Measurements from ENCODE around the gene IFT80. TPM values are rescaled to one million over a fixed set of nuclear protein-coding genes. Genes with fewer than 3 reads are reported as not detected.
A peak's percentile ranks its signal among the peaks of the same experiment; 100 is the strongest.

IFT80 gene
- total and polyA plus RNA-seq, 2 donors (not counting 3 experiments of a cell fraction or from before 2014, with no cell fraction given) = 7.3 to 22.5 TPM

DNA sequence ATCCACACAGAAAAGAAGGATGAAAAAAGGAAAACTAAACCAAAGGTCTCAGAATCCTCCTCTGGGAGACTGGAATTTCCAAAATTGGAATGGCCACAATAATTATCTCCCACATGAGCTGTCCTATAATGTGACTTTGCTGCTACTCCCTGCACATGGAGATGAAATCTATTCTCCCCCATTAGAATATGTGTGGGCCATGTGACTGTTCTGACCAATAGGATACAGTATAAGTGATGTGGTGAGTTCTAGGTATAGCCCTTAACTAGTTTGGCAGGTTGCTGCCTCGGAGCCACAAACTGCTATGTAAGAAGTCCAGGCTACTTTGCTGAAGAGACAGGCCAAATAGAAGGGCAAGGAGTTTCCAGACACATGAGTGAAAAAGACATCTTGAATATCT is 45.4 kb upstream of the IFT80 start:
- no peak for TF ChIP-seq GATA2 (IDR thresholded peaks at IDR 0.05; ENCODE audit: insufficient read depth, insufficient read length, low read depth, low read length)
- TF ChIP-seq, protein P1, sequence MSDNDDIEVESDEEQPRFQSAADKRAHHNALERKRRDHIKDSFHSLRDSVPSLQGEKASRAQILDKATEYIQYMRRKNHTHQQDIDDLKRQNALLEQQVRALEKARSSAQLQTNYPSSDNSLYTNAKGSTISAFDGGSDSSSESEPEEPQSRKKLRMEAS (IDR thresholded peaks at IDR 0.05; ENCODE audit: insufficient read depth, insufficient read length) = peak; percentile 2
- TF ChIP-seq, protein P2, sequence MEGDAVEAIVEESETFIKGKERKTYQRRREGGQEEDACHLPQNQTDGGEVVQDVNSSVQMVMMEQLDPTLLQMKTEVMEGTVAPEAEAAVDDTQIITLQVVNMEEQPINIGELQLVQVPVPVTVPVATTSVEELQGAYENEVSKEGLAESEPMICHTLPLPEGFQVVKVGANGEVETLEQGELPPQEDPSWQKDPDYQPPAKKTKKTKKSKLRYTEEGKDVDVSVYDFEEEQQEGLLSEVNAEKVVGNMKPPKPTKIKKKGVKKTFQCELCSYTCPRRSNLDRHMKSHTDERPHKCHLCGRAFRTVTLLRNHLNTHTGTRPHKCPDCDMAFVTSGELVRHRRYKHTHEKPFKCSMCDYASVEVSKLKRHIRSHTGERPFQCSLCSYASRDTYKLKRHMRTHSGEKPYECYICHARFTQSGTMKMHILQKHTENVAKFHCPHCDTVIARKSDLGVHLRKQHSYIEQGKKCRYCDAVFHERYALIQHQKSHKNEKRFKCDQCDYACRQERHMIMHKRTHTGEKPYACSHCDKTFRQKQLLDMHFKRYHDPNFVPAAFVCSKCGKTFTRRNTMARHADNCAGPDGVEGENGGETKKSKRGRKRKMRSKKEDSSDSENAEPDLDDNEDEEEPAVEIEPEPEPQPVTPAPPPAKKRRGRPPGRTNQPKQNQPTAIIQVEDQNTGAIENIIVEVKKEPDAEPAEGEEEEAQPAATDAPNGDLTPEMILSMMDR (IDR thresholded peaks at IDR 0.05; ENCODE audit: extremely low read depth in 1 of 2, insufficient read depth in 1 of 2, low read depth in 1 of 2, low read length in 2 of 2) = no peak
- Histone ChIP-seq H3K9me3 (replicated peaks; ENCODE audit: control insufficient read depth, insufficient read depth, low read length) (no peaks in the 10 kb centered on the region), H3K36me3 (ENCODE audit: control insufficient read depth in 2 of 2, extremely low read depth in 1 of 2, insufficient read depth in 2 of 2, low read length in 2 of 2) (no peaks in the 10 kb centered on the region), H4K20me1 (replicated peaks; ENCODE audit: control insufficient read depth, extremely low read depth, insufficient read depth, low read length) (no peaks in the 10 kb centered on the region), H3K4me2 (ENCODE audit: insufficient read depth, low read length) (no peak overlapping the region), H2AFZ (ENCODE audit: low read depth, low read length) (no peak overlapping the region), H3K9me1 (replicated peaks; ENCODE audit: control insufficient read depth, extremely low read depth, insufficient read depth, low read length) (no peaks in the 10 kb centered on the region), H3K79me2 (ENCODE audit: control insufficient read depth, insufficient read depth, low read length) (peaks cover 96% of the 10 kb centered on the region), H3K27ac (ENCODE audit: insufficient read depth, low read depth, low read length) (no peak overlapping the region), H3K27me3 (ENCODE audit: control insufficient read depth in 2 of 2, insufficient read depth in 2 of 2, low read length in 2 of 2) (no peaks in the 10 kb centered on the region), H3K9ac (replicated peaks; ENCODE audit: extremely low read depth, insufficient read depth, low read length) (no peak overlapping the region), H3K4me3 (replicated peaks in 1 of 3; ENCODE audit: insufficient read depth in 1 of 3, low read depth in 1 of 3, low read length in 3 of 3) (no peak overlapping the region), H3K4me1 (ENCODE audit: control insufficient read depth, extremely low read depth, insufficient read depth, low read length) (peaks cover 12% of the 10 kb centered on the region)
- intact Hi-C loops (cut with micrococcal nuclease) = no loop called here
- BruUV-seq (replicated peaks) = no TSS peak
- CTCF ChIA-PET = interaction anchor here (1.1 kb wide), 2 partner anchors 9 to 11 kb away, joined by 3 to 4 read pairs; no protein-coding TSS in a partner anchor
- no peak for FAIRE-seq
- DNase-seq (ENCODE audit: low read depth, low spot score) = no peak
- POLR2A ChIA-PET = no interaction called here
- dilution Hi-C loops (cut with MboI; ENCODE audit: extremely low pct_ligation_motif_present, low sequenced_read_pairs) = no loop called here

DNA sequence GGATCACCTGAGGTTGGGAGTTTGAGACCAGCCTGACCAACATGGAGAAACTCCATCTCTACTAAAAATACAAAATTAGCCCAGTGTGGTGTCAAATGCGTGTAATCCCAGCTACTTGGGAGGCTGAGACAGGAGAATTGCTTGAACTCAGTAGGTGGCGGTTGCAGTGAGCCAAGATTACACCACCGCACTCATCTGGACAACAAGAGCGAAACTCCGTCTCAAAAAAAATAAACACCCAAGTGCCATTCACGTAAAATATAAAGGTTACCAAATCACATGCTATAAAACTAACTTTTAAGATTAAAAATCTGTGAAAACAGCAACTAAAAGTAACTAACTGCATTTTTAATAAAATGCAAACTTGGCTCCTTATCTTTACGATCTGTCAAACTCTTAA is 41.7 kb upstream of the IFT80 start:
- no peaks in the 10 kb centered on the region for H3K9me1 ChIP-seq (replicated peaks; ENCODE audit: control insufficient read depth, extremely low read depth, insufficient read depth, low read length)
- no peak overlapping the region for H3K9ac ChIP-seq (replicated peaks; ENCODE audit: extremely low read depth, insufficient read depth, low read length)
- H3K79me2 ChIP-seq (ENCODE audit: control insufficient read depth, insufficient read depth, low read length) = peaks cover 93% of the 10 kb centered on the region
- POLR2A ChIA-PET = interaction anchor here (0.6 kb wide), 1 partner anchor 655 kb away, joined by 4 read pairs; no protein-coding TSS in a partner anchor
- dilution Hi-C loops (cut with MboI; ENCODE audit: extremely low pct_ligation_motif_present, low sequenced_read_pairs) = no loop called here
- no peak for FAIRE-seq
- H3K9me3 ChIP-seq (replicated peaks; ENCODE audit: control insufficient read depth, insufficient read depth, low read length) = no peaks in the 10 kb centered on the region
- no peaks in the 10 kb centered on the region for H3K4me1 ChIP-seq (ENCODE audit: control insufficient read depth, extremely low read depth, insufficient read depth, low read length)
- no peak overlapping the region for H3K27ac ChIP-seq (ENCODE audit: insufficient read depth, low read depth, low read length)
- H4K20me1 ChIP-seq (replicated peaks; ENCODE audit: control insufficient read depth, extremely low read depth, insufficient read depth, low read length) = no peaks in the 10 kb centered on the region
- no peaks in the 10 kb centered on the region for H3K27me3 ChIP-seq (ENCODE audit: control insufficient read depth in 2 of 2, insufficient read depth in 2 of 2, low read length in 2 of 2)
- no TSS peak for BruUV-seq (replicated peaks)
- H3K4me2 ChIP-seq (ENCODE audit: insufficient read depth, low read length) = no peak overlapping the region
- TF ChIP-seq GATA2 (IDR thresholded peaks at IDR 0.05; ENCODE audit: insufficient read depth, insufficient read length, low read depth, low read length) (no peak), EZH2 (IDR thresholded peaks at IDR 0.05; ENCODE audit: borderline replicate concordance, low read depth, low read length, severe bottlenecking) (no peak), FOS (IDR thresholded peaks at IDR 0.05; ENCODE audit: borderline replicate concordance, insufficient read depth, low read length) (no peak), POLR2AphosphoS5 (IDR thresholded peaks at IDR 0.05; ENCODE audit: insufficient read depth, low read depth, low read length) (no peak), JUN (IDR thresholded peaks at IDR 0.05; ENCODE audit: borderline replicate concordance, insufficient read depth, insufficient read length, low read depth) (no peak), MYC (IDR thresholded peaks at IDR 0.05; ENCODE audit: low read depth, low read length) (no peak), POLR2A (IDR thresholded peaks at IDR 0.05; ENCODE audit: low read depth, low read length) (no peak)
- TF ChIP-seq, protein P2 (IDR thresholded peaks at IDR 0.05; ENCODE audit: extremely low read depth in 1 of 2, insufficient read depth in 1 of 2, low read depth in 1 of 2, low read length in 2 of 2) = no peak
- TF ChIP-seq, protein P1 (IDR thresholded peaks at IDR 0.05; ENCODE audit: insufficient read depth, insufficient read length) = no peak
- CTCF ChIA-PET = no interaction called here
- no peak overlapping the region for H3K4me3 ChIP-seq (replicated peaks in 1 of 3; ENCODE audit: insufficient read depth in 1 of 3, low read depth in 1 of 3, low read length in 3 of 3)
- no peak for DNase-seq (ENCODE audit: low read depth, low spot score)
- intact Hi-C loops (cut with micrococcal nuclease) = loop anchor here (1.0 to 2.0 kb wide), 2 partner anchors 8 to 120 kb away; no protein-coding TSS in a partner anchor
- H3K36me3 ChIP-seq (ENCODE audit: control insufficient read depth in 2 of 2, extremely low read depth in 1 of 2, insufficient read depth in 2 of 2, low read length in 2 of 2) = peaks cover 2 to 5% of the 10 kb centered on the region in 2 experiments
- H2AFZ ChIP-seq (ENCODE audit: low read depth, low read length) = no peak overlapping the region

Data from endothelial cell of umbilical vein (primary cell).